ENCODE measurements around the gene XYLT1. TPM values are rescaled to one million over a fixed set of nuclear protein-coding genes. Genes with fewer than 3 reads are reported as not detected.

XYLT1 gene
- polyA plus RNA-seq, 5 donors, result 4.9 to 7.2 (median 6.4) TPM

DNA sequence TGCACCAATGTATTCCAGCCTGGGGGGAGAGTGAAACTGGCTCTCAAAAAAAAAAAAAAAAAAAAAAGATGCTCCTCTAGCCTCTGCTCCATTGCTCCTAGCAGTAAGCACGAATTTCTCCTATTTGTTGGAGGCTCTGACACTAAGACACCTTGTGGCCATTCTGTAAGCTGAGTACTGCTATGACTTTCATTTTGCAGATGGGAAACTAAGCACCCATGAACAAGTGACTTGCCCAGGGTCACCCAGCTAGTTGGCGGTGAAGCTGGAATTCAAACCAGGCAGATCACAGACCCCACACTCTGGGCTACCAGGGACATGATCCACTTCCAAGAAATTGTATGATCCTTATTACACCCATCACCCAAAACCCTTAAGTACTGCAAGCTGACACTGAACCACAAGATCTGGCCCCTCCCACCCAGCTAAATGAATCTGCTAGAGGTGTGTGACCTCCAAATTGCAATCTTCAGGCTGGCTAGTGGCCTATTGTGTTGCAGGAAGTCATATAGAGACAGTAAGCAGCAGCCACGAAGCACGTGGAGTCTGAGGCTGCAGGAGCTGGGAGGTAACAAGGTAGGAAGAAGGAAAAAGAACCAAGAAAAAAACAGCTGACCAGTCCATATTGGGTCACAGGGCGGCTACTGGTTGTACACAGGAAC, 209.4 kb downstream of the XYLT1 start:
- no peak for DNase-seq

DNA sequence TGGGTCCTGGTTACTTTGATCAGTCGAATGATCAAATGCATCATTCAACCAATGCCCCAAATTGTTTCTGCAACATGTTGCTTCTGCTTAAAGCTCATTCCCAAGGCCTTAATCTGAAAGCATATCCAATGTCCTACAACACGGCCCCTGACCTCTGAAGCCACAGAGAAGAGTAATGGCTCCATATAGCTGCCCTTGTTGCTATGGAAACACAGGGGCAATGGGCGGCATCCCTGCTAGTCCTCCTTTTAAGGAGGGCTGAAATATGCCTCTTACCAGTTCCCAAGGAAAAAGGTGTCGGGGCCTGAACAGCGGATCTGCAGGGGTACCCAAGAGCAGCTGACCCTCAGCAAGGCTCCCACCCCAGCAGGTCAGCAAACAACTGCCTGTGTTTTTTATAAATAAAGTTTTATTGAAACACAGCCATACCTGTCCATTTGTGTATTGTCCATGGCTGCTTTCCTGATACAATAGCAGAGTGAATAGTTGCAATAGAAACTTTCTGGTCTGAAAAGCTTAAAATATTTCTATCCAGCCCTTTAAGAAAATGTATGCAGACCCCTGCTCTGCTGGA, 210.4 kb downstream of the XYLT1 start:
- DNase-seq, result no peak

GRCh38 chr16:17259751-17260270, 210.9 kb downstream of the XYLT1 start:
- DNase-seq, result no peak

DNA sequence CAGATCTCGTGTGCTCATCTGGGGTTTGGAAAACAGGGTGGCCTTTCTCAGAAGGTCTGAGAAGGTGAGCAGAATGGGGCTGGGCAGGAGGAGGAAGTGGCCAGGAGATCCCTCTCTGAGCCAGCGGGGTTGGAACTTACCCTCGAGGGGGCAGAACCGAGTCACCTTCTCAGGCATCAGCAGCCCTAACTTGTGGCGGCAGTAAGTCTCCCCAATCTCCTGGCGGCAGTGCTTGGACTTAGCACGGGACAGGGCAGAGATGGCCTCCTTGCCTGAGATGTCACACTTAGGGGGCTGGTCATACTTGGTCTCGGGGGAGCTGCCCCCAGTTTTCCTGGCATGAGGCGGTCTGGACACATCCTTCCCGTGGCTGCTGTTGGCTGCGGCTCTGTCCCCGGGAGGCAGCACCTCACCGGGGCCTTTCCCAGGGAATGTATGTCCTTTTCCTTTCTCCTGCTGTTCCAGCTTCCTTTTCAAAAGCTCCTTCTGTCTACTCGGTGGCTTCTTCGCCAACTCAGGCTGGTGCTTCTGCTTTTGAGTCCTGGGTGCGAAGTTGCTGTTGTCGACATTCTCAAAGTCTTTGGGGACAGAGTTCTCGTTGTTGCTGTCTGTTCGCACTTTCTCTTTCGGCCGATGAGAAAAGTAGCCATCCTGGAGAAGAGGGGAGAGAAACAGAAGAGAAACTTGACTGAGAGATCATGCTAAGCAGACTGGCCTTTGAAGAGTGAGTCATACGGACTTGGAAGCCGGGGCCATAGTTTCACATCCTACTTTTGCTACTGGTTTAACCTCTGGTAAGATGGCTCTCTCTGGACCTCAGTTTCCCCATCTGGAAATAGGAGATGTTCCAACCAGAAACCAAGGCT, 211.7 kb downstream of the XYLT1 start:
- no peak for DNase-seq

GRCh38 chr16:17258077-17258599, 212.6 kb downstream of the XYLT1 start:
- DNase-seq, result no peak

GRCh38 chr16:17257426-17258023, 213.2 kb downstream of the XYLT1 start:
- DNase-seq, result no peak

GRCh38 chr16:17252701-17253100, 218.1 kb downstream of the XYLT1 start:
- DNase-seq, result peak in 1 of 2 donors; percentile 26

DNA sequence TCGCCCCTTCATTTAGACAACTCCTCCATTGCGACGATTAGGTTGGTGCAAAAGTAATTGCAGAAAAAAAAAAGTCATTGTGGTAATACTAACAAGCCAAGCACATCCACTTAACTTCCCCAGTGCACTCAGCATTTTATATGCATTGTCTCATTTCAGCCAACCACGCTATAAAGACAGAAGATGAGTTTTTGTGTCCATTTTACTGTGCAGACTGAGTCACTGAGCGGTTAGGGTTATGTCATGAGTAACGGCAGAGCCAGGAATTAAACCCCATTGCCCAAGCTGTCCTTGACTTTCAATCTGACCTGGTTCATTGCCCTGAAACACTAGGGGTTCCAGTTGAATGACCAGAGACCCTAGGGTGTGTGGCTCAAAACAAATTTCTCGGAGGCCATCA, 218.7 kb downstream of the XYLT1 start:
- no peak for DNase-seq

DNA sequence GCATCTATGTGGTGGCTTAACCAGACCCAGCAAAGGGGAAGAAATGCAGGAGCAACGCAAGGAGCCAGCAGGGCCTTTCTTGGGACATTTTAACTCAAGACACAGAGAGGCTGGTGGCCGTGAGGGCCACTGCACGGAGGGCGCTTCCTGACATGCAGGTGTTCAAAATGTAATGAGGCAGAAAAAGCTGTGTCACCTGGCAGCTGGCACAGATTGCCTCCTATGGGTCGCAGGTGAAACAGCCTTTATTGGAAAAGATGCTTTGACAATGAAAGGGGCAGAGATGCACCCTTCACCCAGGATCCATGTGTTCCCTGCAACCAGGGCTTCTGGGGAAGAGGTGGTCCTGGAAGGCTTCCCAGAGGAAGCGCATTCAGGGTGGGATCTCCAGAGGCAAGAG, 219.3 kb downstream of the XYLT1 start:
- no peak for DNase-seq

DNA sequence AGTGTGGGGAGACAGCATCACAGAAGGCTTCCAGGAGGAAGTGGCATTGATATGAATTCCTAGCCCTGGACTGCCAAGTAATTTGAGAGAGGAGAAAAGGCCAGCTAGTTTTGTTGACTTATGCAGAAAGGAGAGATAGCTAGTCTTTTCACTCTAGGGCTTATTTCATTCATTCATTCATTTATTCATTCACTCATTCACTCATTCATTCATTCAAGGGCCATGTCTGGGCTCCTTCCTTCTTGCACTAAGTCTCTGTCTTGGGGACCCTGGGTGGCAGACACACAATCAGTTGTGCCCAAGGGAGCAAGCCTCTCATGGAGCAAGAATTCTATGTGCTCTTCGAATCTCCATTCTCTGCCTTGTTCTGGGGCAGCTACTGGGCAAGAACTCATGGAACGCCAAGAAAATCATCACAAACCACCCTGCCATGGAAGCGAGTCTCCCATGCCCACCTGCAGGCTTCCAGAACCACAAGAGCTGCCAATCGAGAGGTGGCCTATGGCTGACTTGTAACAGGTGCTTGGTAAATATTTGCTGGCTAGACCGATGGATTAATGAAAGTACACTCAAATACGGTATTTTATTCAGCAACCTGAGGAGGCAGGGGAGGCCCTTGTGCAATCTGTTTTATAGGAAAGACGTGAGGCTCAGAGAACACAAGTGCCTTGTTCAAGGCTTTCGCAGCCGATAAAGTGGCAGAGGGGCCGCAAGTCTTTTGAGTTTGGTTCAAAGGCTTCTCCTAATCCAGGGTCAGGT, 223.6 kb downstream of the XYLT1 start:
- DNase-seq, result peak in 1 of 2 donors; percentile 30

GRCh38 chr16:17246268-17246885, 224.4 kb downstream of the XYLT1 start:
- DNase-seq, result no peak

- no peak for DNase-seq
These were observed 225.0 kb downstream of the XYLT1 start for GRCh38 chr16:17245776-17246175.

- DNase-seq, result no peak
These were observed 225.7 kb downstream of the XYLT1 start for GRCh38 chr16:17244872-17245551.

DNA sequence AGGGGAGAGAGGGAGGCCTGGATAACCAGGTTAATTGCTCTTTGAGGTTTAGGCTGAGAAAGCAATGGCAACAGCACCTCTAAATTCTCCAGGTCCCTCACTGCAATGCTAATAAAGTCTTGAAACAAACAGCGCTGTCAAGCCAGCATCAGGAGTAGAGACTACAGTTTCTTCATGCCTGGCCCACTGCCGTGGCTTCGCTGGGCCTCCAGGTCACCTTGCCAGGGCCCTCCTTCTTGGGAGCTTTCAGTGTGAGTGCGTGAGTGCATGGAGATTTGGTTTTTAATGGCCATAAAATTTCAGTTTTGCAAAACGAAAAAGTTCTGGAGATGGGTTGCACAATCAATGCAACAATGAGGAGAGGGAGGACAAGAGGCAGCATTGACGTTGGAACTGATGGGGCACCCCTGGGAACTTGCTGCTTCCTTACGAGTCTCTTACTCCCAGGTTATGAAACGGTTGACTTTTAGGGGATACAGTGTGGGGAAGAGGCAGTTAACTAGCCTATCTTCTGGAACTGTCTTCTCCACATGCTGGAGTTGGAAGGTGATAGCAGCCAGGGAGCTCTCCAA, 229.4 kb downstream of the XYLT1 start:
- DNase-seq, result no peak

DNA sequence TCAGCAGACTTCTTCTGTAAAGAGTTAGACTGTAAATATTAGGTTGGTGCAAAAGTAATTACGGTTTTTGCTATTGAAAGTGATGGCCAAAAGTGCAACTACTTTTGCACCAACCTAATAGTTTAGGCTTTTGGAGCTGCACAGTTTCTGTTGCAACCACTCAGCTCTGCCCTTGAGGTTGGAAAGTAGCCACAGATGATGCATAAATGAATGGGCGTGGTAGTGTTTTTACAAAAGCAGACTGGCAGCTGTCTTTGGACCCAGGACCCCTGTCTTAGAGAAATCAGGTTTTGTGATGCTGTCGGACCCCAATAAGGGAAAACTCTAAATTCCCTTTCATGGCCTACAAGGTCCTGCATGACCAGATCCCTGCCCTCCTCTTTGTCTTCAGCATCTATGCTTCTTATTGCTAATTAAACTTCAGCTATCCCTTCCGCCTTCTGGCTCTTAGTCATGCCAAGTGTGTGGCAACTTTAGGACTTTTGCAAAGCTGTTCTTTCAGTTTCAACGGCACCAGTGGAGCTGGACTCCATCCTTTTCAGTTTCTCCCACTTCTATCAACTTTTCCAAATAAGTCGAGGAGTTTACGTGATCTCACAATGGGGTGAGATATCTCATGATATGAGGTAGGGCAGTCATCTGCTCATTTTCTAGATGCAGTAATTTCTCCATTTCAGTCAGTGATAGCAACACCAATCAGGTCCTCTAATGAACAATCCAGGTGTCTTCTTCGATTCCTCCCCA, 232.3 kb downstream of the XYLT1 start:
- no peak for DNase-seq

GRCh38 chr16:17237350-17237944, 233.3 kb downstream of the XYLT1 start:
- no peak for DNase-seq

DNA sequence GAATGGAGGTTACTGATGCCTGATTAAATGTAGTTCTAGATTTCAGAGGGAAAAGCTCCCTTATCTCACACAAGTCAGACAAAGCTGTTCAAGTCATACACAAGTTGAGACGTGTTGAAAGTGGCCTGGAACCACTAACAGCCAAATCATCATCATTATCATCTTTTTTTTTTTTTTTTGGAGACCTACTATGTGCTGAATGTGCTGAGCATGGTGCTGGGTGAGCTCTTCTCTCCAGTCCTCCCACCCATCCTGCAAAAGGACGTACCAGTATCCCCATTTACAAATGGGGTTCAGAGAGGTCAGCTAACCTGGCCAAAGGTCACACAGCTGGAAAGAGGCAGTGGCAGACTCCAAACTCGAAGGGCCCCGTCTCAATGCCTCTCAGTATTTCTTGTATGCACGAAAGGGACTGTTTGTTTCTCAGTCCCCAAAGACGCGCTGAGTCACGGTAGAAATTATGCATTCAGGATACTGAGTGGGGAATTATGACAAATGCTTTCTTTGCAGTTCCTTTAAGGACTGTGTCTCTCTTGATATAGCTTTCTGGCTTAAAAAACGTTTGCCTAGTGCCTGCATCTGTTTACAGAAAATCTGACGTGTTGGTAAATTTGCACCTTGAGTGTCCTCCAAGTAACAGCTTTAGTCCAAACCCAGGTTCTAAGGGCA, 235.5 kb downstream of the XYLT1 start:
- no peak for DNase-seq
